Heart left ventricle (tissue), 13 donors: ENCODE results near the gene UBL3.

Source experiments
- CTCF ChIP-seq, 12 donors: fragments of 200-600 bp; sonication (generic) in 4 of 12; IDR thresholded peaks; one replicate each; pipeline versions ENCODE4 v1.5.0 to v1.8.0; 2018 to 2022; ENCODE audit warnings: antibody characterized with exemption in 12 of 12, mild to moderate bottlenecking in 5 of 12
- POLR2A ChIP-seq, 2 donors: fragments of 450-650 bp; IDR thresholded peaks; one replicate each; pipeline ENCODE4 v1.6.1; 2017; ENCODE audit warnings: antibody characterized with exemption in 2 of 2, mild to moderate bottlenecking in 2 of 2, moderate library complexity in 2 of 2
- donor health status: ischemic (EF 13 %, LVEDD 7.1; RV severe dilation, severe dysfunction).
- donor health status: DM: no; HTN: yes; CAD: no.
- donor health status: DM: no; HTN: no; CAD: no.
- donor health status: ischemic (EF 25% LVEDD 6.9; RV normal size, moderate dysfunction).
- donor health status: ischemic (EF 25% LVEDD 5.7; RV mildly dilated, moderate dysfunction).
- donor health status: ischemic (EF 35%, LVEDD 5.7; RV mildly dilated, moderate dysfunction).
- donor health status: nonischemic (EF 11% LVEDD 7.7; RV severe dilation, severe dysfunction).
- donor health status: DM: yes; HTN: yes; CAD: no.
- donor health status: PGD.
- donor health status: ischemic (EF 29% LVEDD 5.4; RV normal size, mild dysfunction).
- donor health status: nonischemic (EF 23%, LVEDD 6.1; RV moderate dilation, normal function).

- TF ChIP-seq CTCF (IDR thresholded peaks at IDR 0.05) (no peak), POLR2A (IDR thresholded peaks at IDR 0.05) (no peak)
Observed at GRCh38 chr13:29785978-29786377, 64.4 kb downstream of the UBL3 start.
